ENCODE data around the gene TBX15.

TBX15 gene

GRCh38 chr1:119007339-119007669 is 19.2 kb upstream of the TBX15 start:
- Histone ChIP-seq H3K9me3 (ENCODE audit: low read length) (peaks cover 5% of the 10 kb centered on the region), H3K27me3 (ENCODE audit: insufficient read depth, low read length) (peaks cover 83% of the 10 kb centered on the region)

GRCh38 chr1:119006406-119007279 is 18.5 kb upstream of the TBX15 start:
- H3K36me3 ChIP-seq (ENCODE audit: insufficient read depth, low read length), result no peaks in the 10 kb centered on the region
- no peak overlapping the region for H3K4me3 ChIP-seq (ENCODE audit: low read length)
- peaks cover 86% of the 10 kb centered on the region for H3K27me3 ChIP-seq (ENCODE audit: insufficient read depth, low read length)
- peaks cover 10% of the 10 kb centered on the region for H3K4me1 ChIP-seq (ENCODE audit: insufficient read depth, low read length)
- peaks cover 5% of the 10 kb centered on the region for H3K9me3 ChIP-seq (ENCODE audit: low read length)
- H2AFZ ChIP-seq (ENCODE audit: low read depth, low read length), result peak overlapping the region; percentile 26

More at GRCh38 chr1:119007339-119007669, 19.2 kb upstream of the TBX15 start:
- Histone ChIP-seq H2AFZ (ENCODE audit: low read depth, low read length) (no peak overlapping the region), H3K36me3 (ENCODE audit: insufficient read depth, low read length) (no peaks in the 10 kb centered on the region), H3K4me3 (ENCODE audit: low read length) (no peak overlapping the region), H3K4me1 (ENCODE audit: insufficient read depth, low read length) (peaks cover 10% of the 10 kb centered on the region)

GRCh38 chr1:119005724-119006405 is 17.7 kb upstream of the TBX15 start:
- peaks cover 90% of the 10 kb centered on the region for H3K27me3 ChIP-seq (ENCODE audit: insufficient read depth, low read length)
- no peak overlapping the region for H3K4me3 ChIP-seq (ENCODE audit: low read length)

GRCh38 chr1:119004781-119005180 is 16.6 kb upstream of the TBX15 start:
- Histone ChIP-seq H3K4me3 (ENCODE audit: low read length) (no peak overlapping the region), H3K9me3 (ENCODE audit: low read length) (peaks cover 5% of the 10 kb centered on the region), H2AFZ (ENCODE audit: low read depth, low read length) (no peak overlapping the region), H3K27me3 (ENCODE audit: insufficient read depth, low read length) (peaks cover 95% of the 10 kb centered on the region), H3K36me3 (ENCODE audit: insufficient read depth, low read length) (no peaks in the 10 kb centered on the region), H3K4me1 (ENCODE audit: insufficient read depth, low read length) (peaks cover 10% of the 10 kb centered on the region)

More at GRCh38 chr1:119005724-119006405, 17.7 kb upstream of the TBX15 start:
- H2AFZ ChIP-seq (ENCODE audit: low read depth, low read length), result no peak overlapping the region
- H3K4me1 ChIP-seq (ENCODE audit: insufficient read depth, low read length), result peaks cover 10% of the 10 kb centered on the region
- no peaks in the 10 kb centered on the region for H3K36me3 ChIP-seq (ENCODE audit: insufficient read depth, low read length)
- H3K9me3 ChIP-seq (ENCODE audit: low read length), result peaks cover 5% of the 10 kb centered on the region

- Histone ChIP-seq H3K36me3 (ENCODE audit: insufficient read depth, low read length) (no peaks in the 10 kb centered on the region), H3K27me3 (ENCODE audit: insufficient read depth, low read length) (peaks cover 97% of the 10 kb centered on the region), H3K9me3 (ENCODE audit: low read length) (peaks cover 5% of the 10 kb centered on the region), H3K4me1 (ENCODE audit: insufficient read depth, low read length) (peaks cover 10% of the 10 kb centered on the region), H3K4me3 (ENCODE audit: low read length) (no peak overlapping the region), H2AFZ (ENCODE audit: low read depth, low read length) (no peak overlapping the region)
These were observed 16.0 kb upstream of the TBX15 start for GRCh38 chr1:119004129-119004527.

- H2AFZ ChIP-seq (ENCODE audit: low read depth, low read length), result no peak overlapping the region
- no peaks in the 10 kb centered on the region for H3K36me3 ChIP-seq (ENCODE audit: insufficient read depth, low read length)
- peaks cover 97% of the 10 kb centered on the region for H3K27me3 ChIP-seq (ENCODE audit: insufficient read depth, low read length)
- H3K9me3 ChIP-seq (ENCODE audit: low read length), result peaks cover 5% of the 10 kb centered on the region
- peaks cover 5% of the 10 kb centered on the region for H3K4me1 ChIP-seq (ENCODE audit: insufficient read depth, low read length)
- H3K4me3 ChIP-seq (ENCODE audit: low read length), result no peak overlapping the region
These were observed 15.4 kb upstream of the TBX15 start for GRCh38 chr1:119003413-119004128.

- H3K9me3 ChIP-seq (ENCODE audit: low read length), result peaks cover 5% of the 10 kb centered on the region
- no peak overlapping the region for H2AFZ ChIP-seq (ENCODE audit: low read depth, low read length)
- no peaks in the 10 kb centered on the region for H3K4me1 ChIP-seq (ENCODE audit: insufficient read depth, low read length)
- H3K27me3 ChIP-seq (ENCODE audit: insufficient read depth, low read length), result peaks cover 96% of the 10 kb centered on the region
- H3K4me3 ChIP-seq (ENCODE audit: low read length), result no peak overlapping the region
- no peaks in the 10 kb centered on the region for H3K36me3 ChIP-seq (ENCODE audit: insufficient read depth, low read length)
These were observed 14.0 kb upstream of the TBX15 start for GRCh38 chr1:119002028-119002686.

- Histone ChIP-seq H3K27me3 (ENCODE audit: insufficient read depth, low read length) (peaks cover 96% of the 10 kb centered on the region), H3K9me3 (ENCODE audit: low read length) (peaks cover 5% of the 10 kb centered on the region), H3K36me3 (ENCODE audit: insufficient read depth, low read length) (no peaks in the 10 kb centered on the region), H2AFZ (ENCODE audit: low read depth, low read length) (no peak overlapping the region), H3K4me3 (ENCODE audit: low read length) (no peak overlapping the region), H3K4me1 (ENCODE audit: insufficient read depth, low read length) (no peaks in the 10 kb centered on the region)
These were observed 13.3 kb upstream of the TBX15 start for GRCh38 chr1:119001181-119002027.

GRCh38 chr1:119000371-119001180 is 12.4 kb upstream of the TBX15 start:
- Histone ChIP-seq H3K36me3 (ENCODE audit: insufficient read depth, low read length) (no peaks in the 10 kb centered on the region), H3K9me3 (ENCODE audit: low read length) (peaks cover under 1% of the 10 kb centered on the region), H3K4me1 (ENCODE audit: insufficient read depth, low read length) (no peaks in the 10 kb centered on the region), H2AFZ (ENCODE audit: low read depth, low read length) (peak overlapping the region; percentile 44), H3K27me3 (ENCODE audit: insufficient read depth, low read length) (peaks cover 96% of the 10 kb centered on the region), H3K4me3 (ENCODE audit: low read length) (no peak overlapping the region)

- H3K36me3 ChIP-seq (ENCODE audit: insufficient read depth, low read length), result no peaks in the 10 kb centered on the region
- no peaks in the 10 kb centered on the region for H3K9me3 ChIP-seq (ENCODE audit: low read length)
- no peak overlapping the region for H3K4me3 ChIP-seq (ENCODE audit: low read length)
- H2AFZ ChIP-seq (ENCODE audit: low read depth, low read length), result no peak overlapping the region
- no peaks in the 10 kb centered on the region for H3K4me1 ChIP-seq (ENCODE audit: insufficient read depth, low read length)
- peaks cover 97% of the 10 kb centered on the region for H3K27me3 ChIP-seq (ENCODE audit: insufficient read depth, low read length)
These were observed 11.4 kb upstream of the TBX15 start for GRCh38 chr1:118999348-119000071.

GRCh38 chr1:118998171-118998570 is 10.0 kb upstream of the TBX15 start:
- H3K27me3 ChIP-seq (ENCODE audit: insufficient read depth, low read length), result peaks cover 98% of the 10 kb centered on the region

More at GRCh38 chr1:118998171-118998570, 10.0 kb upstream of the TBX15 start:
- Histone ChIP-seq H2AFZ (ENCODE audit: low read depth, low read length) (no peak overlapping the region), H3K36me3 (ENCODE audit: insufficient read depth, low read length) (no peaks in the 10 kb centered on the region), H3K4me3 (ENCODE audit: low read length) (no peak overlapping the region), H3K4me1 (ENCODE audit: insufficient read depth, low read length) (no peaks in the 10 kb centered on the region), H3K9me3 (ENCODE audit: low read length) (peaks cover 3% of the 10 kb centered on the region)

Measured in neuron (in vitro differentiated cells).